Neural progenitor cell (in vitro differentiated cells): ENCODE data around the gene SMIM22.

Experiments used
- EZH2 ChIP-seq: fragments of 200-600 bp; sonication (generic); IDR thresholded peaks from 2 replicates; pipeline ENCODE4 v1.6.1; 2017; ENCODE audit warnings: antibody characterized with exemption, mild to moderate bottlenecking, moderate library complexity
- TF ChIP-seq, protein P1 (sequence below): fragments of 200-600 bp; sonication (generic); IDR thresholded peaks from 2 replicates; pipeline ENCODE4 v1.5.1; 2017; ENCODE audit warnings: antibody characterized with exemption, mild to moderate bottlenecking

DNA sequence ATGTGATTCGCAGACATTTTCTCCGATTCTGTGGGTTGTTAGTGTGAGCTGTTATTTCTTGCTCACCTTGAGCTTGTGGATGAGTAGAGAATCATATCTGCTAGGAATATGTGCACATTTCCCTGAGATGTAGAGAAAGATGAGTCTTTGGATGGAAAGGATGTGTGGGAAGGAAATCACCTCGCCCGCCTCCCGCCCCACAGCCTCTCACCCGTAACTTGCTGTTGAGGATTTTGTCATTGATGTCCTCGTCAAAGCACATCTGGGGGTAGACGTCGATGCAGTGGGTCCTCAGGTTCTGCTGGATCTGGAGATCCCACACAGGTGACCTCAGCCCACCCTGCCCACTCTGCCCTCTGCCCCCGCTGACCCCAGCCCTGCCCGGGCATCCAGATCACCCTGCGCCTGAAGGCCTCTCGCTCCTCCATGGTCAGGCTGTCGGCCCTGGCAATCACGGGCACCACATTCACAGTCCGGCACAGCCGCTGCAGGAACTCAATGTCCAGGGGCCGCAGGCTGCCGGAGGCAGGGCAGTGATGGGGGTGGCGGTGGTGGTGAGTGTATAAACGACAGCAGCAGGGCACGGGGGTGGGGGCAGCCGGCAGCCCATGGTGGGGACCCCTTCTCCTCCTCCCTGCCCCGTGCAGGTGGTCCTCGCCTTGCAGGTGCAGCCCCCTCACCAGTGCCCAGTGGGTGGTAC lies 11.8 kb upstream of the SMIM22 start:
- TF ChIP-seq, protein P1, sequence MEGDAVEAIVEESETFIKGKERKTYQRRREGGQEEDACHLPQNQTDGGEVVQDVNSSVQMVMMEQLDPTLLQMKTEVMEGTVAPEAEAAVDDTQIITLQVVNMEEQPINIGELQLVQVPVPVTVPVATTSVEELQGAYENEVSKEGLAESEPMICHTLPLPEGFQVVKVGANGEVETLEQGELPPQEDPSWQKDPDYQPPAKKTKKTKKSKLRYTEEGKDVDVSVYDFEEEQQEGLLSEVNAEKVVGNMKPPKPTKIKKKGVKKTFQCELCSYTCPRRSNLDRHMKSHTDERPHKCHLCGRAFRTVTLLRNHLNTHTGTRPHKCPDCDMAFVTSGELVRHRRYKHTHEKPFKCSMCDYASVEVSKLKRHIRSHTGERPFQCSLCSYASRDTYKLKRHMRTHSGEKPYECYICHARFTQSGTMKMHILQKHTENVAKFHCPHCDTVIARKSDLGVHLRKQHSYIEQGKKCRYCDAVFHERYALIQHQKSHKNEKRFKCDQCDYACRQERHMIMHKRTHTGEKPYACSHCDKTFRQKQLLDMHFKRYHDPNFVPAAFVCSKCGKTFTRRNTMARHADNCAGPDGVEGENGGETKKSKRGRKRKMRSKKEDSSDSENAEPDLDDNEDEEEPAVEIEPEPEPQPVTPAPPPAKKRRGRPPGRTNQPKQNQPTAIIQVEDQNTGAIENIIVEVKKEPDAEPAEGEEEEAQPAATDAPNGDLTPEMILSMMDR = no peak
- no peak for TF ChIP-seq EZH2
